ENCODE data around the gene SYCP3.

Gene SYCP3

GRCh38 chr12:101707131-101707782, 32.0 kb downstream of the SYCP3 start:
- no peak for TF ChIP-seq CTCF (IDR thresholded peaks at IDR 0.05; ENCODE audit: poor library complexity, severe bottlenecking)

GRCh38 chr12:101706403-101706802, 32.9 kb downstream of the SYCP3 start:
- H3K27me3 ChIP-seq (ENCODE audit: insufficient read depth, poor library complexity, severe bottlenecking), result no peaks in the 10 kb centered on the region
- H3K27ac ChIP-seq (ENCODE audit: poor library complexity, severe bottlenecking), result no peak overlapping the region
- no peaks in the 10 kb centered on the region for H3K36me3 ChIP-seq (ENCODE audit: low read depth)
- H3K4me1 ChIP-seq (ENCODE audit: insufficient read depth, poor library complexity, severe bottlenecking), result no peaks in the 10 kb centered on the region
- DNase-seq (ENCODE audit: low spot score) (no peak), ATAC-seq (ENCODE audit: low read depth) (no peak)
- no peak overlapping the region for H3K4me3 ChIP-seq (ENCODE audit: severe bottlenecking)
- no peak for TF ChIP-seq CTCF (IDR thresholded peaks at IDR 0.05; ENCODE audit: poor library complexity, severe bottlenecking)
- peaks cover 3% of the 10 kb centered on the region for H3K9me3 ChIP-seq (ENCODE audit: severe bottlenecking)

More at GRCh38 chr12:101707131-101707782, 32.0 kb downstream of the SYCP3 start:
- DNase-seq (ENCODE audit: low spot score) (no peak), ATAC-seq (ENCODE audit: low read depth) (no peak)
- Histone ChIP-seq H3K9me3 (ENCODE audit: severe bottlenecking) (peaks cover 3% of the 10 kb centered on the region), H3K4me1 (ENCODE audit: insufficient read depth, poor library complexity, severe bottlenecking) (no peaks in the 10 kb centered on the region), H3K27me3 (ENCODE audit: insufficient read depth, poor library complexity, severe bottlenecking) (no peaks in the 10 kb centered on the region), H3K4me3 (ENCODE audit: severe bottlenecking) (no peak overlapping the region), H3K27ac (ENCODE audit: poor library complexity, severe bottlenecking) (no peak overlapping the region), H3K36me3 (ENCODE audit: low read depth) (no peaks in the 10 kb centered on the region)

GRCh38 chr12:101703487-101703886, 35.8 kb downstream of the SYCP3 start:
- Histone ChIP-seq H3K36me3 (ENCODE audit: low read depth) (no peaks in the 10 kb centered on the region), H3K4me1 (ENCODE audit: insufficient read depth, poor library complexity, severe bottlenecking) (peaks cover 10% of the 10 kb centered on the region), H3K9me3 (ENCODE audit: severe bottlenecking) (peaks cover 3% of the 10 kb centered on the region), H3K27ac (ENCODE audit: poor library complexity, severe bottlenecking) (no peak overlapping the region), H3K4me3 (ENCODE audit: severe bottlenecking) (no peak overlapping the region), H3K27me3 (ENCODE audit: insufficient read depth, poor library complexity, severe bottlenecking) (no peaks in the 10 kb centered on the region)
- no peak for DNase-seq (ENCODE audit: low spot score)
- ATAC-seq (ENCODE audit: low read depth), result no peak
- TF ChIP-seq CTCF (IDR thresholded peaks at IDR 0.05; ENCODE audit: poor library complexity, severe bottlenecking), result no peak

GRCh38 chr12:101700299-101700820, 38.9 kb downstream of the SYCP3 start:
- no peak overlapping the region for H3K27ac ChIP-seq (ENCODE audit: poor library complexity, severe bottlenecking)
- no peak for ATAC-seq (ENCODE audit: low read depth)
- peaks cover 10% of the 10 kb centered on the region for H3K4me1 ChIP-seq (ENCODE audit: insufficient read depth, poor library complexity, severe bottlenecking)
- H3K36me3 ChIP-seq (ENCODE audit: low read depth), result no peaks in the 10 kb centered on the region
- H3K4me3 ChIP-seq (ENCODE audit: severe bottlenecking), result no peak overlapping the region
- no peak for TF ChIP-seq CTCF (IDR thresholded peaks at IDR 0.05; ENCODE audit: poor library complexity, severe bottlenecking)
- no peak for DNase-seq (ENCODE audit: low spot score)
- H3K9me3 ChIP-seq (ENCODE audit: severe bottlenecking), result peaks cover 3% of the 10 kb centered on the region
- H3K27me3 ChIP-seq (ENCODE audit: insufficient read depth, poor library complexity, severe bottlenecking), result no peaks in the 10 kb centered on the region

- Histone ChIP-seq H3K27me3 (ENCODE audit: insufficient read depth, poor library complexity, severe bottlenecking) (no peaks in the 10 kb centered on the region), H3K36me3 (ENCODE audit: low read depth) (no peaks in the 10 kb centered on the region), H3K27ac (ENCODE audit: poor library complexity, severe bottlenecking) (no peak overlapping the region), H3K4me1 (ENCODE audit: insufficient read depth, poor library complexity, severe bottlenecking) (peaks cover 10% of the 10 kb centered on the region), H3K4me3 (ENCODE audit: severe bottlenecking) (peak overlapping the region; percentile 87), H3K9me3 (ENCODE audit: severe bottlenecking) (peaks cover under 1% of the 10 kb centered on the region)
- peak; percentile 31 for TF ChIP-seq CTCF (IDR thresholded peaks at IDR 0.05; ENCODE audit: poor library complexity, severe bottlenecking)
- DNase-seq (ENCODE audit: low spot score), result no peak
- 0 out of 3 replicates have a peak, but pooled peaks have one; percentile 26 for ATAC-seq (ENCODE audit: low read depth)
These were observed 40.4 kb downstream of the SYCP3 start for GRCh38 chr12:101698800-101699347.

All from RWPE2 (cell line).